Mesenteric fat pad (tissue), 1 donor: ENCODE measurements around the gene SHANK1. TPM values are rescaled to one million over a fixed set of nuclear protein-coding genes. Genes with fewer than 3 reads are reported as not detected.
"Not testable (repeated sequence)": the region's sequence is repeated elsewhere in the genome, so short reads cannot be mapped to it uniquely, and the experiment has no call there.

Source experiments
- DNase-seq: peaks from one replicate; pipeline ENCODE4 v3.0.0-alpha.2; 2020; ENCODE audit warnings: low spot score
- long read RNA-seq: library from polyadenylated mRNA; unstranded; transcript quantifications from one replicate; pipeline ENCODE4 v2.0.0, GENCODE V29; 2020
- total RNA-seq: library from RNA; stranded (reverse); fragmentation: NEBNext Ultra II Directional; extraction: Animal tissue kit (Norgen Biotek cat#: 25700); gene quantifications from one replicate; pipeline ENCODE4 v1.2.1, GENCODE V29; 2021
- donor health status: DM: yes; HTN: yes; CAD: no.

Gene SHANK1
- total RNA-seq: 0.74 TPM
- long read RNA-seq, partial matches to known transcripts: 0 of 1 reads
- long read RNA-seq, other reads (novel, unspliced or antisense): 1 of 1 reads

DNA sequence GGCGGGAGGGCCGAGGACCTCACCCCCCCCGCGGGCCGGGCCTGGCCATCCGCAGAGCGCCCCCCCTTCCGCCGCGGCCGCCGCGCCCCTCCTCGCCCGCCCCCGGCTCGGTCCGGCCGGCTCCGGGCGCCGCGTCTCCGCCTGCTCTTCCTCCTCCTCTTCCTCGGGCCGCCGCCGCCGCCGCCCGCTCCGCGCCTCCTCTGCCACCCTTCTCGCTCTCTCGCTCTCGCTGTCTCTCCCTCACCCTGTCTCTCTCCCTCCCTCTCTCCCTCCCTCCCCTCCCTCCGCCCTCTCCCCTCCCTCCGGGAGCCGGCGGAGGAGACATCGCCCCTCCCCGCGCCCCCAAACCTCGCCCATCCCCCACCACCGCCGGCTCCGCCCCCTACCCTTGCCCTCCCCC lies at the start of gene SHANK1:
TSS of gene SHANK1 (minus strand) at position 237 of the 400 bp plus-strand sequence. CDS start 2,883 bp downstream, outside the sequence.
- DNase-seq: no peak

DNA sequence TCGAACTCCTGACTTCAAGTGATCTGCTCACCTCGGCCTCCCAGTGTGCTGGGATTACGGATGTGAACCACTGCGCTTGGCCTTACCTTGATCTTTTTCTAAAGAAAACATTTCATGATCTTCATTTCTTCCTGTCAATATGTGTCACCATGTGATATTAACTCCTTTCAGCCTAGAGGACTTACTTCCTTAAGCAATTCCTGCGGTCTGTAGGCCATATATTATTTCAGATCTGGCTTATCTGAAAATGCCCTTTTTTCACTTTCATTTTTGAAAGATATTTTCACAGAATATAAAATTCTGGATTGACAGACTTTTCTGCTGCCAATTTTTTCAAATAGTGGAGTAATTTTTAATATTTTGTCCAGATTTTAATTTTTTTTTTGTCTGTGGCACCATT lies 48.7 kb upstream of the SHANK1 start:
- no peak for DNase-seq

DNA sequence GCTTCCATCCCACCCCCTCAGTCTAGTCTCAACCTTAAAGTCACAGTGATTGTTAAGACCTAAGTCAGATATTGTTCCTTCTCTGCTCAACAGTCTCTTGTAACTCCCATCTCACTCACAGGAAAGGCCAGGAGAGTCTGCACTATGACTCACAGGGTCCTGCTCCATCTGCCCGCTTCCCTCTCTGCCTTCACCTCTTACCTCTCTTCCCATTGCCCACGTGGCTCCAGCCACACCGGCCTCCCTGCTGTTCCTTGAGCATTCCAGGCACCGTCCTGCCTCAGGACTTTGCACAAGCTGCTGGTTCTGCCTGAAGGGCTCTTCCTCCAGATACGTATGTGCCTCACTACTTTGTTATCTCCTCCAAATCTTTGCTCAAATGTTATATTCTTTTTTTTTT lies 47.7 kb upstream of the SHANK1 start:
- not testable (repeated sequence) for DNase-seq

DNA sequence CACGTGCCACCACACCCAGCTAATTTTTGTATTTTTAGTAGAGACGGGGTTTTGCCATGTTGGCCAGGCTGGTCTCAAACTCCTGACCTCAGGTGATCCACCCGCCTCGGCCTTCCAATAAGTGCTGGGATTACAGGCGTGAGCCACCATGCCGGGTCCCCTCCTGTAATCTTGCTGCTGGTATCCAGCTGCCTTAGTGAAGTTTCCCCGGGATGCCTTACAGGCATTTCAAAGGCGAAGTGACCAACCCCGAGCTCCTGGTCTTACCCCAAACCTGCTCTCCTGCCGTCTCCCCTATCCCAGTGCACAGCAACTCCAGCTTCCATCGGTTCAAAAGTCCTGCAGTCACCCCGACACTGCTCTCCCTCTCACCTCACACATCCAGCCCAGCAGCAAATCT lies 47.1 kb upstream of the SHANK1 start:
- not testable (repeated sequence) for DNase-seq

DNA sequence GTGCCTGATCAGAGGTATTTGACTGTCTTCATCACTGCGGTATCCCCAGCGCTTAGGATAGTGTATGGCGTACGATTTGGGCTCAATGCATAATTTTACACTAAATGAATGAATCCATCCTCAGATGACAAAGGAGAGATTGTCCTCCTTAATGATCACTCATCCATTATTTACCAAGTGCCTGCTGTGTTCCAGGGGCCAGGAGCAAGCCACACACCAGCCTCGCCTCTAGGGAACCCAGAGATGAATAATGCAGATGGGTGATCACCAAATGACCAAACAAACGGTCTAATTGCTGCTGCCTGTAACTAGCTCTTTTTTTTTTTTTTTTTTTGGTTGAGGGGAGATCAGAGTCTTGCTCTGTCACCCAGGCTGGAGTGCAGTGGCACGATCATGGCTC lies 44.8 kb upstream of the SHANK1 start:
- DNase-seq: no peak

DNA sequence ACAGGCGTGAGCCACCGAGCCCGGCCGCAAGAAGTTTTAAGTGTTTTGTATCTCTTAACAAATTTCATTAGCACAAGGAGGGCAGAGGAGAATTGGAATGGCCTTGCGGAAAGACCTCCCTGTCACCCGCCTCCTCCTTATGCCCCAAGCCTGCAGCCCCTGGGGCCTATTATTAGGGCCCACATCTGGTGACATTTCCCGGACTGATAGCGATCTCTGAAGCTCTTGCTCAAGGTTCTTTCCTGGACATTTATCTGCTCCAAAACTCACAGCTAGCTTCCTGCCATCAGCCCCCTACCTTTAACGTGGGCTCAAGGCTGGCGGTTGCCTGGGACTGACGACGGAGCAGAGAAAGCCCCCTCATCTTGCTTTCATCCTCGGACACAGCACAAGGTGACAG lies 43.9 kb upstream of the SHANK1 start:
- DNase-seq: not testable (repeated sequence)

DNA sequence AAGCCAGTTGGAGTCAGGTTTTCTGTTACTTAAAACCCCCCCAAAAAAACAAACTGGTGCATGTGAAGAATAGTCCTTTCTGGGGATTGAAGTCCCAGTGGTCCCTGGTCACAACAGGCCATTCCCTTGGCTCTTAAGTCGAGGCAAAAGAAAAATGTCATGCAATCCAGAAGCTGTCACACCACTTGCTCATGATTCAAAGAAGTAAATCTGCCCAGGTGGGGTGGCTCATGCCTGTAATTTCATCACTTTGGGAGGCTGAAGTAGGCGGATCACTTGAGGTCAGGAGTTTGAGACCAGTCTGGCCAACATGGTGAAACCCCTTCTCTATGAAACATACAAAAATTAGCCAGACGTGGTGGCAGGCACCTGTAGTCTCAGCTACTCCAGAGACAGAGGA lies 41.9 kb upstream of the SHANK1 start:
- DNase-seq: not testable (repeated sequence)

DNA sequence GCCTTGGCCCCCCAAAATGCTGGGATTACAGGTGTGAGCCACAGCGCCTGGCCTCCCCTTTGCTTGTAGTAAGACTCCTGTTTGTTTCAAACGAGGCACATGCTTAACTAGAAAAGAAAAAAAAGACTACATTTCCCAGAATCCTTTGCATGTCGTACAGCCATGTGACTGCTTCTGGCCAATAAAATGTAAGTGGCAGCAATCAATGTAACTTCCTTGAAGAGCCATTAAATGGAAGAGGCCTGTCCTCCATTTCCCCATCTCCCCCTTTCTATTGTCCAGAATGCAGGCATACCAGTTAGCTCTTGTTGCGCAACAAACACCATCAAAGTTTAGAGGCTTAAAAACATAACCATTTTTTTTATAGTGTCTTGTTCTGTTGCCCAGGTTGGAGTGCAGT lies 40.3 kb upstream of the SHANK1 start:
- DNase-seq: no peak

DNA sequence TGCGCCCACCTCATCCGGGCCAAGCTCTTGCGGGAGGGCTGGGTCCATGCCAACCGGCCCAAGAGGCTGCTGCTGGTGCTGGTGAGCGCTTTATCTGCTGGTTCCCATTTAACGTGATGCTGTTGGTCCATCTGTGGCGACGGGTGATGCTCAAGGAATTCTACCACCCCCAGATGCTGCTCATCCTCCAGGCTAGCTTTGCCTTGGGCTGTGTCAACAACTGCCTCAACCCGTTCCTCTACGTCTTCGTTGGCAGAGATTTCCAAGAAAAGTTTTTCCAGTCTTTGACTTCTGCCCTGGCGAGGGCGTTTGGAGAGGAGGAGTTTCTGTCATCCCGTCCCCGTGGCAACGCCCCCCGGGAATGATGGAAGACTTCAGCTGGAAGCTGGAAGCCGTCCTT lies 39.5 kb upstream of the SHANK1 start:
- not testable (repeated sequence) for DNase-seq

DNA sequence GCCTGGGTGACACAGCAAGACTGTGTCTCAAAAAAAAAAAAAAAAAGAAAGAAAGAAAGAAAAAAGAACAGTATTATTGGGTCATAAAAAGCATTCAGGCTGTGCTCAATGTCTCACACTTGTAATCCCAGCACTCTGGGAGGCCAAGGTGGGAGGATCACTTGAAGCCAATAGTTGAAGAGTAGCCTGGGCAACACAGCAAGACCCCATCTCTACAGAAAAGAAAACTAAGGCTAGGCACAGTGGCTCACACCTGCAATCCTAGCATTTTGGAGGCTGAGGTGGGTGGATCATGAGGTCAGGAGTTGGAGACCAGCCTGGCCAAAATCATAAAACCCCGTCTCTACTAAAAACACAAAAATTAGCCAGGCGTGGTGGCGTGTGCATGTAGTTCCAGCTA lies 38.0 kb upstream of the SHANK1 start:
- not testable (repeated sequence) for DNase-seq

DNA sequence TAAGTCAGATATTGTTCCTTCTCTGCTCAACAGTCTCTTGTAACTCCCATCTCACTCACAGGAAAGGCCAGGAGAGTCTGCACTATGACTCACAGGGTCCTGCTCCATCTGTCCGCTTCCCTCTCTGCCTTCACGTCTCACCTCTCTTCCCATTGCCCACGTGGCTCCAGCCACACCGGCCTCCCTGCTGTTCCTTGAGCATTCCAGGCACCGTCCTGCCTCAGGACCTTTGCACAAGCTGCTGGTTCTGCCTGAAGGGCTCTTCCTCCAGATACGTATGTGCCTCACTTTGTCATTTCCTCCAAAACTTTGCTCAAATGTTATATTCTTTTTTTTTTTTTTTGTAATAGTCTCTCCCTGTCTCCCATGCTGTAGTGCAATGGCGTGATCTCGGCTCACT lies 36.6 kb upstream of the SHANK1 start:
- DNase-seq: not testable (repeated sequence)

DNA sequence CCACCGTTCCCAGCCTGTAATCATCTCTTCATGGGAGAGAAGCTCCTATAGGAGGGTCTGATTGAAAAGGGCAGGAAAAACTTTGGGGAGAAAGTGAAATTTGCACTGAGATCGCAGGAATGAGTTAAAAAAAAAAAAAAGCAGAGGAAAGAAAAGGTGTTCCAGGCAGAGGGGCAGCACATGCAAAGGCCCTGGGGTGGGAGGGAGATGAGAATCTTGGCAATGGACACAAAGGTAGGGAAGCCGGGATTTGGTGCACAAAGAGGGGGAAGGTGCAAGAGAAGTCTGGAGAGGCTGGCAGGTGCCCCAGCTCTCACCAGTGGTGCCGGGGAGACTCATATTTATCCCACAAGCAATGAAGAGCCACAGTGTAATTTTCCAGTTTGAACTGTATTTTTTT lies 34.3 kb upstream of the SHANK1 start:
- DNase-seq: no peak

DNA sequence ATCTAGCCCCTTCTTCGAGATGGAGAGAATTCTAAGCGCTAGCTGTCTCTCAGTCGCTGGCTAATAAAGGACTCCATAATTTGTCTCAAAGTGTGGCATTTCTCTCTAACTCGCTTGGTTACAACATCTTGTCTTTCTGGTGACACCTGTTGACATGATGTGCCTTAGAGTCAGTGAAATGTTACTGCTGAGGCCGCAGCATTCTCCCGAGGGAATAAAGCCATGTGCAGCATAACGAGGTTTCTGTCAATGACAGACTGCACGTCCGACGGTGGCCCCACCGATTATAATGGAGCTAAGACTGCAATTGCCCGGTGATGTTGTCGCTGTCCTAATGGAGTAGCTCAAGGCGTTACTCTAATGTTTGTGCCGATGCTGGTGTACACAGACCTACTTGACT lies 30.4 kb upstream of the SHANK1 start:
- DNase-seq: no peak

DNA sequence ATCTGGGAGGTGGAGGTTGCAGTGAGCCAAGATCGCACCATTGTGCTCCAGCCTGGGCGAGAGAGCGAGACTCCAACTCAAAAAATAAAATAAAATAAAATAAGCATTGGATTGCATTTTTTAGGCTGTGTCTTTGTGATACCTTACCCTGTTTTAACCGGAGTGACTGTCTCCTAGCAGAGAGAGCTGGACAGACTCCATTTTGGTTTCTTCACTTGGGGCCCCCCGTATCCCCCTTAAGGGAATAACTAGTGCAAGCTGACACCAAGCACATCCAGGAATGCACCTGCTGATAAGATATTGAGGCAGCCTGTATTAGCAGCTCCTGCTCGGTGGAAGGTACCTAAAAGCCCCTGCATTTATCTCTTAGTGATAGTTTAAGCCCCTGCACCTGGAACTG lies 29.9 kb upstream of the SHANK1 start:
- DNase-seq: no peak

DNA sequence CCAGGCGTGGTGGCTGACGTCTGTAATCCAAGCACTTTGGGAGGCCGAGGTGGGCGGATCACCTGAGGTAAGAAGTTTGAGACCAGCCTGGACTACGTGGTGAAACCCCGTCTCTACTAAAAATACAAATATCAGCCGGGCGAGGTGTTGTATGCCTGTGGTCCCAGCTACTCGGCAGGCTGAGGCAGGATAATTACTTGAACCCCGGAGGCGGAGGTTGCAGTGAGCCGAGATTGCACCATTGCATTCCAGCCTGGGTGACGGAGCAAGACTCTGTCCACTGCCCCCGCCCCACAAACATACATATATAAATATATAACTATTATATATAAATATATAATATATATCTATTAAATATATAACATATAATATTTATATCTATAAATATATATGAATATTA lies 27.5 kb upstream of the SHANK1 start:
- not testable (repeated sequence) for DNase-seq

DNA sequence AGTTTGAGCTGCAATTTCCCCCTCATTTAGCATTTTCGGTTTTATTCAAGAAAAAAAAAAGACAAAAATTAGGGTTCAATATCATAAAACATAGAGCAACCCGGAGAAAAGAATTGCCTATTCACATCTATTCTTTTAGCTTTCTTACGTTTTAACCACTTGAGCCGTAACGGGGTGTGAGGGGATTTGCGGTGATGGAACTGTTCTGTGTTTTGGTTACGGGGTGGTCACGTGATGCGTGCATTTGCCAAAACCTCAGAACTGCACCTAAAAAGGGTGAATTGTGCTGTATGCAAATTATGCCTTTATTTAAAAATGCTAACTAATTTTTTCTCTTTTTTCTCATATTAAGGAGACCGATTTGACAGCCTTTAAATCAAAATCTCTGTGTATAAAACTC lies 25.6 kb upstream of the SHANK1 start:
- DNase-seq: no peak

DNA sequence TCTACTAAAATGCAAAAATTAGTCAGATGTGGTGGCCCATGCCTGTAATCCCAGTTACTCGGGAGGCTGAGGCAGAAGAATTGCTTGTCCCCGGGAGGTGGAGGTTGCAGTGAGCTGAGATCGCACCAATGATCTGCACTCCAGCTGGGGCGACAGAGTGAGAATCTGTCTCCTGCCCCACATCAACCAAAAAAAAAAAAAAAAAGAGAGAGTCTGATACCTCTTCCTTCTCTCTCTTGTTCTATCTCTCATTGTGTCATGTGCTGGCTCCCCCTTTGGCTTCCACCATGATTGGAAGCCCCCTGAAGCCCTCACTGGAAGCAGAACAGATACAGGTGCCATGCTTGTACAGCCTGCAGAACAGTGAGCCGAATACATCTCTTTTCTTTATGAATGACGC lies 23.9 kb upstream of the SHANK1 start:
- no peak for DNase-seq

DNA sequence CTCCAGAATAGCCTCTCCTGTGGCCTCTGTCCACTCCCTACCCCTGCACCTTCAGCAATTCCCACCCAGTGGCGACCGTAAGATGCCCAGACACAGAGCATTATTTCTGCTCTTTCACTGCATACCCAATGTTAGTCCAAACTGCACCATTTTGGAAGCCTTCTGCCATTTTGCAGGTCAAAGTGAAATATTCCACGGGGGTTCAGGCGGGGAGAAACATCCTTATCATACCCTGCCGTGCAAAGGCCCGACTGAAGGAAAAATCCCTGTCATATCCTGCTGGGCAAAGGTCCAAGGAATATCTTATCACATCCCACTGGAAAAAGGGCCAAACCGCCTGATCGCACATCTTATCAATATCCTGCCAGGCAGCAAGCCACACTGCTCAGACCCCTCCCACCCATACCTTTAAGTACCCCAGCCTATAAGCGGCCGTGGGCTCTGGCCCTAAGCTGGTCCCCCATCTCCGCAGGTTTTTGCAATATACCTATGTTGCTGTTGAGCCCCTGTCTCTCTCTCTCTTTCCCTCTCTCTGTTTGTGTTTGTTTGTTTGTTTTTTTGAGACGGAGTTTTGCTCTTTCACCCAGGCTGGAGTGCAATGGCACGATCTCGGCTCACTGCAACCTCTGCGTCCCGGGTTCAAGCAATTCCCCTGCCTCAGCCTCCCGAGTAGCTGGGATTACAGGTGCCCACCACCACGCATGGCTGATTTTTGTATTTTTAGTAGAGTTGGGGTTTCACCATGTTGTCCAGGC lies 21.8 kb upstream of the SHANK1 start:
- no peak for DNase-seq

DNA sequence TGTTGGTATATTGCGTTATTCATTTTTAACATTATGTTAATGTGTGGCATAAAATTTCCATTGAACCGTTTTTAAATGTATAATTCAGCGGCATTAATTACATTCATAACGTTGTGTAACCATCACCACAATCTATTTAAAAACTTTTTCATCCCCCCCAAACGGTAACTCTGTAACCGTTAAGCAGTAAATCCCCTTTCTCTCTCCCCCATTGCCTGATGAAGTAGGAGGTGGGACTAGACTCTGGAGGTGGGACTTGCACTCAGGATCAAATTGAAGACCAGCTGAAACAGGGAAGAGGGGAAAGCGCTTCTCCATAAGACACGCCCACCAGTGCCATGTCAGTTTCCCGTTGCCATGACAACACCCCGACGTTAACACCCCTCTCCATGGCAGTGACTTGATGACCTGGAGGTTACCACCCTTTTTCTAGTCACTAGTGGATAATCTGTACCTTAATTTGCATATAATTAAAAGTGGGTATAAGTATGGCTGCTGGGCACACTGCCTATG lies 20.4 kb upstream of the SHANK1 start:
- DNase-seq: no peak

DNA sequence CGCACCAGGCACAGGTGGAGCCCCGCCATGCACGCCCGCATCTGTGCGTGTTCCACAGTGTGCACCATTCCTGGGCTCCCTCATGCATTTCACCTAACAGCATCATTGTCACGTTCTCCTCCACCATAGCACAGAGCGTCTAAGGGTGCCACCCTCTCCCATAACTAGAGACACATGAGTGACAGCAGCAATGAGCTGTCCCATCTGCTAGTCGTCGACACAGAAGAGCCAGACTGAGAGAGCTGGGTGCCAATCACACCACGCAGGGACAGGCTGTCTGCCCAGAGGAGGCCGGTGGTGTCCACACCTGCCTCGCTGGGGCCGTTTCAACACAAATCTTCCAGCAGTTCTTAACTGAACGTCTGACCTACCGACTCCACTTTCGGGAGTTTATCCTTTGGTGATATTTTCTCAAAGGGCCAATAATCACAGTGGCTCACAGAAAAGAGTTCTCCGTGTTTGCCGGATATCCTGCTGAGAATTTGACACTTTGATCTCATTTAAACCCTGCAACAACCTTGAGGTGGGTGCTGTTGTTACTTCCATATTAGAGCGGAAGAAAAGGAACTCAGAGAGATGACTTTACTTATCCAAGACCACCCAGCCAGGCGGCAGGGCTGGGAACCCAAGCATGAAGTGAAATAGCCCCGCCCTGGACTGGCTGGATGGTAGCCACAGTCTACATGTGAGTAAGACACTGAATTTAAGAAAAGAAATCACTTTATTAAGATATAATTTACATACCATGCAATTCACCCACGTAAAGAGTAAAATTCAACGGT lies 19.7 kb upstream of the SHANK1 start:
- DNase-seq: no peak

DNA sequence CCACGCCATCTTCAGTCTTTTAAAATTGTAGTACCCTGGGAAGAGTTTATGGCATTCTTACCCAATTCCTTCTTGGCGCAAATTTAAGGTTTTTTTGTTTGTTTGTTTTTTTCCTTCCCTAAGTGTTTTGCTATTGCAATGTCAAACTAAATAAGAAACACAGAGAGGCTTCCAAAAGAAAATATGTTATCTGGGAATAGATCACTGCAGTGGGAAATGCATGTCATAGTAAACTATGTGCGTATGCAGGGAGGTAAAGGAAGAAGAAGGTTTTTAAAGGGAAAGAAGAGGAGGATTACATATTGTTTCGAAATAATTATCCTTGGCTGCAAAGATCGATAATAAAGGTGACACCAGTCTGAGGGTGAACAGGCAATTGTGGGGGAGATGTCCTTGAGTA lies 16.7 kb upstream of the SHANK1 start:
- DNase-seq: no peak

DNA sequence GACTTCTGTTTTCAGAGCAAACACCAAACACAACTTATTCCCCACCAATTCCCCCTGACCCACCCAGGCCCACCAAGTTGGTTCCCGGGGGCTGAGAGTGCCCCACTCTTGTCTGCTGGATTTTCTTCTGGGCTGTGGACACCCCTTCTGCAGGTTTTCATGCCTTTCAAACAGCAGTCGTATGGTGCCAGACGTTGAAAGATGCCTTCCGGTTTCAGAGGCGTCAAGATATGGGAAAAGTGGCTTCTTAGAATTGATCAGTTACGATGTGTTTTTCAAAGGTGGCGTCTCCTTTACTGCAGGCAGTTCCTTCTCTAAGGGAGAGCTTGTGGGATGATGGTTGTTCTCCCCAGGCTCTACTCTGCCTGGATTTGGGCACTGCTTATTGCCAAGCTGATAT lies 16.3 kb upstream of the SHANK1 start:
- DNase-seq: no peak
